OCI-LY1 (cell line): Measurements from ENCODE around the gene C11orf24.

ENCODE experiments used
- H2AFZ ChIP-seq: fragments of 200-600 bp; sonication (generic), shearing (Covaris generic); 2 replicates; pipeline ENCODE4 v1.6.0; 2014; ENCODE audit warnings: antibody characterized with exemption, mild to moderate bottlenecking, low read length
- H3F3A ChIP-seq: fragments of 200-600 bp; sonication (generic), shearing (Covaris generic); 2 replicates; pipeline ENCODE4 v1.6.0; 2014; ENCODE audit warnings: mild to moderate bottlenecking, antibody characterized with exemption, low read length, moderate library complexity; ENCODE audit not compliant: insufficient read depth
- H3K27ac ChIP-seq: fragments of 200-600 bp; sonication (generic); 2 replicates; pipeline ENCODE4 v1.5.1; 2014; ENCODE audit warnings: low read length, mixed run types, mild to moderate bottlenecking, low read depth; ENCODE audit not compliant: poor library complexity, severe bottlenecking
- H3K27me3 ChIP-seq: fragments of 200-600 bp; sonication (generic); 2 replicates; pipeline ENCODE4 v1.6.0; 2014; ENCODE audit warnings: antibody characterized with exemption, mild to moderate bottlenecking, low read length, moderate library complexity; ENCODE audit not compliant: insufficient read depth
- H3K36me3 ChIP-seq: fragments of 200-600 bp; sonication (generic); 2 replicates; pipeline ENCODE4 v1.6.1; 2014; ENCODE audit warnings: mild to moderate bottlenecking, antibody characterized with exemption, low read length, moderate library complexity, mixed read lengths; ENCODE audit not compliant: insufficient read depth
- H3K4me1 ChIP-seq: fragments of 200-600 bp; sonication (generic); 2 replicates; pipeline ENCODE4 v1.5.1; 2014; ENCODE audit warnings: mild to moderate bottlenecking, low read length, moderate library complexity; ENCODE audit not compliant: insufficient read depth, severe bottlenecking
- H3K4me2 ChIP-seq: fragments of 200-600 bp; sonication (generic), shearing (Covaris generic); 2 replicates; pipeline ENCODE4 v1.6.1; 2014; ENCODE audit warnings: low read length
- H3K4me3 ChIP-seq: fragments of 200-600 bp; sonication (generic); 2 replicates; pipeline ENCODE4 v1.5.1; 2014; ENCODE audit warnings: low read length, low read depth, mild to moderate bottlenecking, mixed read lengths; ENCODE audit not compliant: poor library complexity, severe bottlenecking
- H3K79me2 ChIP-seq: fragments of 200-600 bp; shearing (Covaris generic); 2 replicates; pipeline ENCODE4 v1.6.1; 2016; ENCODE audit warnings: mixed run types, low read length, mixed read lengths; ENCODE audit not compliant: insufficient read depth
- H3K9ac ChIP-seq: fragments of 200-600 bp; sonication (generic), shearing (Covaris generic); 2 replicates; pipeline ENCODE4 v1.6.1; 2014; ENCODE audit warnings: mild to moderate bottlenecking, low read length, mixed read lengths
- H3K9me2 ChIP-seq: fragments of 200-600 bp; sonication (generic), shearing (Covaris generic); 2 replicates; pipeline ENCODE4 v1.6.1; 2014; ENCODE audit warnings: low read depth, mild to moderate bottlenecking, low read length, mixed read lengths
- H3K9me3 ChIP-seq: fragments of 200-600 bp; shearing (Covaris generic); 2 replicates; pipeline ENCODE4 v1.6.1; 2014; ENCODE audit warnings: low read length, mixed read lengths
- H4K20me1 ChIP-seq: fragments of 200-600 bp; sonication (generic), shearing (Covaris generic); 2 replicates; pipeline ENCODE4 v1.6.0; 2016; ENCODE audit warnings: mild to moderate bottlenecking, low read length; ENCODE audit not compliant: insufficient read depth
- EZH2 ChIP-seq: fragments of 200-600 bp; sonication (generic), shearing (Covaris generic); IDR thresholded peaks from 2 replicates; pipeline ENCODE4 v1.8.0; 2017; ENCODE audit warnings: borderline replicate concordance, mixed run types, mild to moderate bottlenecking, antibody characterized with exemption, low read length, moderate library complexity, mixed read lengths
- TF ChIP-seq, protein P1 (sequence below): fragments of 200-600 bp; sonication (generic), shearing (Covaris generic); IDR thresholded peaks from 2 replicates; pipeline ENCODE4 v1.5.1; 2017; ENCODE audit warnings: mild to moderate bottlenecking, antibody characterized with exemption, low read length, moderate library complexity, mixed read lengths

Gene C11orf24

DNA sequence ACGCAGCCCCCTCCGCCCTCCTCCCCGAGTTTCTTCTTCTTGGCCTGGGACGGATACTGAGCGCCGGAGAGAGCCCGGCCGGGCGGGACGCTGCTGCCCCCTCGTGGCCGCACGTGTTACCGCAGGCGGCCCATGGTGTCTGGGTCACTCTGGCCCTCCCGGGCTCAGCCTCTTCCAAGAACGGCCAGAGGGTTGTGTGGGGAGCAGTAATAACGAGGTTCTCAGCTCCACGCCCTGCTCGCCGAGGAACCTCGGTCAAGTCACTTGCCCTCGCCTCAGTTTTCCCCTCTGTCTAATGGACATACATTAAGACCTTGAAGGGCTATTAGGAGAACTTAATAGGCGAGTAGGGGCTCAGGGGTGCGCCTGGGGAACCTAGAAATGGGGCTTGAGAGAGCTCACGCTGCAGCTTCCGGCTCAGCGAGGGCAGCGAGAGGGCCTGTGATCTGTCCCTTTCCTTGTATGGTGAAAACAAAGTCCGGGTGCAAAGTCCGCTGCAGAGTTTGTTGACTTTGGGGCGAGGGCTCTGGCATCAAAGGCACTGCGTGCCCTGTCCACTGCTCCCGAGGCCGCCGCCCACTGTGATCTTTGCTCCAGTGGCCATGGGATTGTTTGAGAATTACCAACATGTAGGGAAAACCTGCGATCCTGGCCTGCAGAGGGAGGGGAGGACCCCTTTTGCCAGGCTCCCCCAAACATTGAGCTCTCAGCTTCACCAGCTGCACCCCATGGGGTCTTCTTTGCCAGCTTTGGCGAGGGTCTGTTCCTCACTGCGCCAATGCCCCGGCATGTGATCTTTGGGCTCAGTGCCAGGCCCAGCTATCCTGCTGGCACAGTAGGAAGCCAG, 26.3 kb upstream of the C11orf24 start:
- no peak overlapping the region for H3K27ac ChIP-seq
- no peaks in the 10 kb centered on the region for H3F3A ChIP-seq
- H3K27me3 ChIP-seq, result no peaks in the 10 kb centered on the region
- no peak overlapping the region for H3K4me2 ChIP-seq
- no peak overlapping the region for H3K9ac ChIP-seq
- no peak for TF ChIP-seq EZH2
- TF ChIP-seq, protein P1, sequence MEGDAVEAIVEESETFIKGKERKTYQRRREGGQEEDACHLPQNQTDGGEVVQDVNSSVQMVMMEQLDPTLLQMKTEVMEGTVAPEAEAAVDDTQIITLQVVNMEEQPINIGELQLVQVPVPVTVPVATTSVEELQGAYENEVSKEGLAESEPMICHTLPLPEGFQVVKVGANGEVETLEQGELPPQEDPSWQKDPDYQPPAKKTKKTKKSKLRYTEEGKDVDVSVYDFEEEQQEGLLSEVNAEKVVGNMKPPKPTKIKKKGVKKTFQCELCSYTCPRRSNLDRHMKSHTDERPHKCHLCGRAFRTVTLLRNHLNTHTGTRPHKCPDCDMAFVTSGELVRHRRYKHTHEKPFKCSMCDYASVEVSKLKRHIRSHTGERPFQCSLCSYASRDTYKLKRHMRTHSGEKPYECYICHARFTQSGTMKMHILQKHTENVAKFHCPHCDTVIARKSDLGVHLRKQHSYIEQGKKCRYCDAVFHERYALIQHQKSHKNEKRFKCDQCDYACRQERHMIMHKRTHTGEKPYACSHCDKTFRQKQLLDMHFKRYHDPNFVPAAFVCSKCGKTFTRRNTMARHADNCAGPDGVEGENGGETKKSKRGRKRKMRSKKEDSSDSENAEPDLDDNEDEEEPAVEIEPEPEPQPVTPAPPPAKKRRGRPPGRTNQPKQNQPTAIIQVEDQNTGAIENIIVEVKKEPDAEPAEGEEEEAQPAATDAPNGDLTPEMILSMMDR, result peak; percentile 94
- H3K79me2 ChIP-seq, result no peaks in the 10 kb centered on the region
- H3K4me1 ChIP-seq, result peaks cover 5% of the 10 kb centered on the region
- H3K9me3 ChIP-seq, result no peaks in the 10 kb centered on the region
- no peaks in the 10 kb centered on the region for H3K36me3 ChIP-seq
- H3K9me2 ChIP-seq, result no peaks in the 10 kb centered on the region
- no peak overlapping the region for H2AFZ ChIP-seq
- H3K4me3 ChIP-seq, result no peak overlapping the region
- H4K20me1 ChIP-seq, result no peaks in the 10 kb centered on the region

DNA sequence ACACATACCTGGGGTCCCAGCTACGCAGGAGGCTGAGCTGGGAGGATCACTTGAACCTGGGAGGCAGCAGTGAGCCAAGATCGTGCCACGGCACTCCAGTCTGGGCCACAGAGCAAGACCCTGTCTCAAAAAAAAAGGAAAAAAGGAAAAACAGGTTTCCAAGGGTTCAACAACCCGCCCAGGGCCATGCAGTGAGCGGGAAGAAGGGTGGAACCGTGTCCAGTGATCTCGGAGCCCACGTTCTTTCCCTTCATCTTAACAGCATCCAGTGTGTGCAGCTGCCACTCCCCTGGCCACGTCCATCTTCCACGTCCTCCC, 25.7 kb upstream of the C11orf24 start:
- Histone ChIP-seq H3K27me3 (no peaks in the 10 kb centered on the region), H2AFZ (no peak overlapping the region), H4K20me1 (no peaks in the 10 kb centered on the region), H3K79me2 (no peaks in the 10 kb centered on the region), H3K4me2 (no peak overlapping the region), H3K27ac (no peak overlapping the region), H3K4me1 (peaks cover 5% of the 10 kb centered on the region), H3K9me3 (no peaks in the 10 kb centered on the region), H3K36me3 (no peaks in the 10 kb centered on the region), H3K9me2 (no peaks in the 10 kb centered on the region), H3K9ac (no peak overlapping the region), H3K4me3 (no peak overlapping the region), H3F3A (no peaks in the 10 kb centered on the region)
- TF ChIP-seq, protein P1, result no peak
- no peak for TF ChIP-seq EZH2

DNA sequence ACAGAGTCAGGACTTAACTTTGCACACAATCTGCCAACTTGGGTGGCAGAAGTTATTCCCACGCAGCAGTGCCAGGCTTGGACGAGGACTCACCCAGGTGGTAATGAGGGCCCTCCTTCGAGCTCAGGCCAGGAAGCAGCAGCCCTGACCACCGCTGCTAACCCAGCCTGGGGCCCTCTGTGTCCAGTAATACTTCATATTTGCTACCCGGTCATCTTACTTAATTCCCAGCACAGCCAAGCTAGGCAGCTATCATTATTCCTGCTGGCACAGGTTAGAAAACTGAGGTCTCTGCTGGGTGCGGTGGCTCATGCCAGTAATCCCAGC, 25.2 kb upstream of the C11orf24 start:
- Histone ChIP-seq H3K27ac (no peak overlapping the region), H3K36me3 (no peaks in the 10 kb centered on the region), H3K79me2 (no peaks in the 10 kb centered on the region), H2AFZ (no peak overlapping the region), H4K20me1 (no peaks in the 10 kb centered on the region), H3K9me2 (no peaks in the 10 kb centered on the region), H3K4me3 (no peak overlapping the region), H3K4me1 (peaks cover 5% of the 10 kb centered on the region), H3K9me3 (no peaks in the 10 kb centered on the region), H3F3A (no peaks in the 10 kb centered on the region), H3K27me3 (peaks cover under 1% of the 10 kb centered on the region; the same call in 1 of the 2 replicates), H3K4me2 (no peak overlapping the region), H3K9ac (no peak overlapping the region)
- TF ChIP-seq, protein P1, result no peak
- no peak for TF ChIP-seq EZH2
